ENCODE data around the gene OR6X1.

GRCh38 chr11:123757976-123758375 lies 3.7 kb upstream of the OR6X1 start:
- TF ChIP-seq RB1 (IDR thresholded peaks at IDR 0.05; ENCODE audit: low read depth) (no peak), ZNF274 (IDR thresholded peaks at IDR 0.05; ENCODE audit: borderline replicate concordance, low read depth, low read length) (no peak), MXI1 (IDR thresholded peaks at IDR 0.05; ENCODE audit: low read depth, low read length) (no peak), MEF2A (IDR thresholded peaks at IDR 0.05; ENCODE audit: control insufficient read depth, low read depth, low read length) (no peak), POLR2A (conservative IDR thresholded peaks at IDR 0.05) (no peak), ZNF644 (tag; IDR thresholded peaks at IDR 0.05; ENCODE audit: low read depth) (no peak)

Measured in K562 (cell line).